Esophagus squamous epithelium (tissue), 5 donors: ENCODE results near the gene KRTDAP. TPM values are rescaled to one million over a fixed set of nuclear protein-coding genes. Genes with fewer than 3 reads are reported as not detected.
"Not testable (repeated sequence)": the region's sequence is repeated elsewhere in the genome, so short reads cannot be mapped to it uniquely, and the experiment has no call there.

Source experiments
- DNase-seq: peaks from one replicate; lab custom pipeline; 2025; lab: John Stamatoyannopoulos, UW
- H3K27ac ChIP-seq, 4 donors: fragments of 200-600 bp; sonication (generic); one replicate each; pipeline ENCODE4 v1.5.1; 2016 to 2019; ENCODE audit warnings: mild to moderate bottlenecking in 1 of 4
- H3K27me3 ChIP-seq, 4 donors: fragments of 200-600 bp; sonication (generic); 1 replicate in 3 of 4; 2 replicates in 1 of 4; pipeline versions ENCODE4 v1.5.1 to v1.6.0; 2017 to 2021; ENCODE audit warnings: antibody characterized with exemption in 1 of 4
- H3K36me3 ChIP-seq, 3 donors: fragments of 200-600 bp; sonication (generic); one replicate each; pipeline ENCODE4 v1.5.1; 2016 to 2019
- H3K4me1 ChIP-seq, 3 donors: fragments of 200-600 bp; sonication (generic); one replicate each; pipeline ENCODE4 v1.5.1; 2017 to 2019
- H3K4me3 ChIP-seq, 4 donors: fragments of 200-600 bp; sonication (generic); 1 replicate in 3 of 4; 2 replicates in 1 of 4; pipeline ENCODE4 v1.5.1; 2016 to 2019; ENCODE audit warnings: mild to moderate bottlenecking in 2 of 4, moderate library complexity in 1 of 4
- H3K9me3 ChIP-seq, 3 donors: fragments of 200-600 bp; sonication (generic); one replicate each; pipeline ENCODE4 v1.5.1; 2016 to 2019
- POLR2A ChIP-seq, 4 donors: fragments of 450-650 bp; IDR thresholded peaks; one replicate each; pipeline ENCODE4 v1.6.1; 2017; ENCODE audit warnings: antibody characterized with exemption in 4 of 4, mild to moderate bottlenecking in 4 of 4, moderate library complexity in 3 of 4
- whole genome bisulfite sequencing, 2 donors: methylation state at CpG; one replicate each; pipeline ENCODE4 v1.1.5; 2018; 5-methylcytosine and 5-hydroxymethylcytosine counted together
- intact Hi-C: fragments of 100-400 bp; cut with DNase I; formaldehyde crosslinking; loops from one replicate; pipeline ENCODE4 v1.15.0; 2022
- total RNA-seq, 4 donors: library from RNA; depleted of rRNA; stranded (reverse); fragments of >200 nt; gene quantifications; one replicate each; pipeline ENCODE4 v1.1.0, GENCODE V29; 2016
- TF ChIP-seq, protein P1 (sequence below), 6 experiments: fragments of 450-650 bp in 4 of 6; fragments of 200-600 bp in 2 of 6; sonication (generic) in 2 of 6; IDR thresholded peaks; one replicate each; pipeline ENCODE4 v1.5.1; 2016 to 2019; ENCODE audit warnings: antibody characterized with exemption in 6 of 6, mild to moderate bottlenecking in 4 of 6, moderate library complexity in 4 of 6
- donor health status: DM: yes; HTN: yes; CAD: no.

The KRTDAP gene
- total RNA-seq, 4 donors from 2014 or later = 4.6 to 656 (median 111) TPM

DNA sequence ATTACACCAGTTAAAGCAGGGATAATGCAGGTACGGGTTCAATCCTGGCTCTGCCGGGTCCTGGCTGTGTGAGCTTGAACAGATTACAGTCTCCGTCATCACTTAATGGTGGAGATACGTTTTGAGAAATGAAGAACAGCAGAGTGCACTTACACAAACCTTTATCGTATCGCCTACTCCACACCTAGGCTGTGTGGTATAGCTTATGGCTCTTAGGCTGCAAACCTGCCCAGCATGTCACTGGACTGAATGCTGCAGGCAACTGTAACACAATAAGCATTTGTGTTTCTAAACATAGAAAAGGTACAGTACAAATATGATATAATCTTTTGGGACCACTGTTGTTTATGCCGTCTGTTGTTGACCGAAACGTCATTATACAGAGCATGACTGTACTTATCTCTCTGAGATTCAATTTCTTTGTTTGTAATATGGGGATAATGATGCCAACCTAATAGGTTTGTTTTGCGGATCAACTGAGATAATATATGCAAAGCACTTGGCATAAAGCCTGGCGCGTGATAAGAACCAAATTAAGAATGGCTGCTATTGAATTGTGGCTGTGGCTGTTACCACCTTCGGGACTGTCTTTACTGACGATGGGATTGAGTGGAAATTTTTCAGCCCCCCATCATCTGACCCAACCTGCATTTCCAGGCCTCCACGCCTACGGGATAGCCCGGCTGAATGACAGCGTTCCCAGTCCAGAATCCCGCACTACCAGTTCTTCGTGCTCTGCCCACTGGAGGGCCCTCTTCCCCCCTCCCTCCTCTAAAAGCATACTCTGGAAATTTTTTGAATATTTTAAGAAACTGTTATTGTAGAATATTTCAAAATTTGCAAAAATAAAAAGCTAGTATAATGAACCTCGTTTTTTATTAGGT lies 11.2 kb downstream of the KRTDAP start:
- intact Hi-C loops = no loop called here
- no peaks in the 10 kb centered on the region for H3K27me3 ChIP-seq
- H3K4me3 ChIP-seq = no peak overlapping the region
- H3K27ac ChIP-seq = peak overlapping the region in 1 of 4 donors; percentile 13
- WGBS, 2 donors = 62 to 64% methylated on average over 21 of the region's 21 CpGs
- H3K36me3 ChIP-seq = no peaks in the 10 kb centered on the region
- no peaks in the 10 kb centered on the region for H3K9me3 ChIP-seq
- no peak for TF ChIP-seq POLR2A (IDR thresholded peaks at IDR 0.05)
- TF ChIP-seq, protein P1, sequence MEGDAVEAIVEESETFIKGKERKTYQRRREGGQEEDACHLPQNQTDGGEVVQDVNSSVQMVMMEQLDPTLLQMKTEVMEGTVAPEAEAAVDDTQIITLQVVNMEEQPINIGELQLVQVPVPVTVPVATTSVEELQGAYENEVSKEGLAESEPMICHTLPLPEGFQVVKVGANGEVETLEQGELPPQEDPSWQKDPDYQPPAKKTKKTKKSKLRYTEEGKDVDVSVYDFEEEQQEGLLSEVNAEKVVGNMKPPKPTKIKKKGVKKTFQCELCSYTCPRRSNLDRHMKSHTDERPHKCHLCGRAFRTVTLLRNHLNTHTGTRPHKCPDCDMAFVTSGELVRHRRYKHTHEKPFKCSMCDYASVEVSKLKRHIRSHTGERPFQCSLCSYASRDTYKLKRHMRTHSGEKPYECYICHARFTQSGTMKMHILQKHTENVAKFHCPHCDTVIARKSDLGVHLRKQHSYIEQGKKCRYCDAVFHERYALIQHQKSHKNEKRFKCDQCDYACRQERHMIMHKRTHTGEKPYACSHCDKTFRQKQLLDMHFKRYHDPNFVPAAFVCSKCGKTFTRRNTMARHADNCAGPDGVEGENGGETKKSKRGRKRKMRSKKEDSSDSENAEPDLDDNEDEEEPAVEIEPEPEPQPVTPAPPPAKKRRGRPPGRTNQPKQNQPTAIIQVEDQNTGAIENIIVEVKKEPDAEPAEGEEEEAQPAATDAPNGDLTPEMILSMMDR (IDR thresholded peaks at IDR 0.05) = peak in 1 of 6 experiments; percentile 8
- DNase-seq = no peak
- peaks cover 0 to 9% (median 0%) of the 10 kb centered on the region in 3 donors for H3K4me1 ChIP-seq

DNA sequence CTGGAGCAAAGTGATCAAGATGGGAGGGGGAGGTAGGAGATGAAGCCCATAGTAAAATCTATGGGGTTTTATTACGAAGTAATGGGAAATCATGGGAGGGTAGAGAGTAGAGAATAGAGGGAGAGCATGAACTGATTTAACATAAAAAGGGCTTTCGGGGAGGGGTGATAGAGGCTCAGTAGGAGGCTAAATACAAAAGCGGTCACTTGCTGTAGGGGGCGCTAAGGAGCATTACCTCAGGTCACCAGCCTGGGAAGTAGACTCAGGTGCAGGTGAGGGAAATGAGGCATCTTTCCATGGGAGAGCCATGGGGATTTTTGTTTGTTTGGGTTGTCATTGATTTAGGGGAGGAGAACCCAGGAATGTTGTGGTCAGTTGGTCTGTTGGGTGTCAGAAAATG lies 14.1 kb downstream of the KRTDAP start:
- H3K4me1 ChIP-seq = peaks cover 0 to 9% (median 0%) of the 10 kb centered on the region in 3 donors
- no peaks in the 10 kb centered on the region for H3K9me3 ChIP-seq
- H3K27me3 ChIP-seq = no peaks in the 10 kb centered on the region
- 53 to 57% methylated on average over 4 of the region's 4 CpGs for WGBS, 2 donors
- intact Hi-C loops = no loop called here
- H3K36me3 ChIP-seq = no peaks in the 10 kb centered on the region
- no peak for DNase-seq
- H3K27ac ChIP-seq = no peak overlapping the region
- H3K4me3 ChIP-seq = no peak overlapping the region
- TF ChIP-seq, protein P1 (IDR thresholded peaks at IDR 0.05) = no peak
- no peak for TF ChIP-seq POLR2A (IDR thresholded peaks at IDR 0.05)

DNA sequence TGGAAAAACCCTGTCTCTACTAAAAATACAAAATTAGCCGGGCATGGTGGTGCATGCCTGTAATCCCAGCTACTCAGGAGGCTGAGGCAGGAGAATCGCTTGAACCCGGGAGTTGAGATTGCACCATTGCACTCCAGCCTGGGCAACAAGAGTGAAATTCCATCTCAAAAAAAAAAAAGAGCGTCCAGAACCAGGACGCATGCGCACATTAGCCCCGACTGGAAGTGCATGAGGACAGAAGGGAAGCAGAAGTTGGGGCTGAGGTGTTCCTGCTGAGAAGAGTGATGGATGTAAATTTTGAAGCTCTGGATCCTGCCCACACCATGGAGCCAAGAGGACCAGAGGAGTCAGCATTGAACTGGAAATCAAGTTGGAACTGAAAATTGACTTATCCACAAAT lies 15.7 kb downstream of the KRTDAP start:
- DNase-seq, H3K4me1 ChIP-seq, H3K36me3 ChIP-seq, intact Hi-C loops, H3K27me3 ChIP-seq, H3K27ac ChIP-seq, H3K4me3 ChIP-seq, H3K9me3 ChIP-seq: not testable (repeated sequence)
- 92 to 96% methylated on average over 7 of the region's 7 CpGs for WGBS, 2 donors

DNA sequence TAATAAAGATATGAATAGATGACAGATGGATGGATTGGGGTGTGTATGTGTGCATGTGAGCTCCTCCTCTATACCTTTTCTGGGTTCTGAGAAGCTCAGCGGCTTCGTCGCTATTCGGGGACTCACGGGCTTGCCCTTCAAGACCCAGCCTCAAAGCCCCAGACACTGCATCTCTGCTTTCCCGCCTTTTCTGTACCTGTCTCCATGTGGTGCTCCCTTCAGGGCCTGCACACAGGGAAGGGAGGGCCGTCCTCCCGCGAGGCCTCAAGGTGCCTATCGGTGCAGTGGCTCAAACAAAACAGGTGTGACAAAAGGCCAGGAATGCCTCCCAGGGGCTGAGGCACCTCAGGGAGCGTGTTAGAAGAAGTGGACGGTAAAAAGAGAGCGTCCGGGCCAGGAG lies 16.2 kb downstream of the KRTDAP start:
- Histone ChIP-seq H3K4me3 (no peak overlapping the region), H3K27ac (no peak overlapping the region), H3K27me3 (peaks cover 0 to under 1% (median 0%) of the 10 kb centered on the region in 4 donors), H3K4me1 (peaks cover 0 to 7% (median 0%) of the 10 kb centered on the region in 3 donors), H3K36me3 (no peaks in the 10 kb centered on the region), H3K9me3 (no peaks in the 10 kb centered on the region)
- no peak for DNase-seq
- intact Hi-C loops = no loop called here
- WGBS, 2 donors = 88 to 94% methylated on average over 11 to 12 of the region's 14 CpGs
- TF ChIP-seq POLR2A (IDR thresholded peaks at IDR 0.05) = no peak
- TF ChIP-seq, protein P1 (IDR thresholded peaks at IDR 0.05) = no peak

DNA sequence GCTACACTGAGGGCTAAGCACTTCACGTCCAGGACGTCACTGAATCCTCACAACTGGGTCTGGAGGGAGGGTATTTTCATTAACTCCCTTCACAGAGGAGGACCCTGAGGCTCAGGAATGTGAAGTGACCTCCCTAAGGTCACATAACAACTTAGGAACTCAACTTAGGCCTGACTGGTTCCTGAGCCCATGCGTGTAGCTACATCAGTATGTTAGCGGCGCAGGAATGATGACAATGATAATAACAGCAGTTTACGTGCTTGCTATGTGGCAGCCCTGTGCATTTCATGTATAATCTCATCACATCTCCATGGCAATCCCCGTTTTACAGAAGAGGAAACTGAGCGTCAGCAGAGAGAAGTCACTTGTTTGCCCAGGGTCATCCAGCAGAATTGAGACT lies 18.3 kb downstream of the KRTDAP start:
- Histone ChIP-seq H3K4me3 (no peak overlapping the region), H3K36me3 (no peaks in the 10 kb centered on the region), H3K27ac (no peak overlapping the region), H3K27me3 (peaks cover 0 to 5% (median 0%) of the 10 kb centered on the region in 4 donors), H3K4me1 (peaks cover 0 to 3% (median 0%) of the 10 kb centered on the region in 3 donors), H3K9me3 (no peaks in the 10 kb centered on the region)
- DNase-seq = no peak
- intact Hi-C loops = no loop called here
- 72 to 93% methylated on average over 6 to 8 of the region's 8 CpGs for WGBS, 2 donors
- TF ChIP-seq, protein P1 (IDR thresholded peaks at IDR 0.05) = no peak
- no peak for TF ChIP-seq POLR2A (IDR thresholded peaks at IDR 0.05)

DNA sequence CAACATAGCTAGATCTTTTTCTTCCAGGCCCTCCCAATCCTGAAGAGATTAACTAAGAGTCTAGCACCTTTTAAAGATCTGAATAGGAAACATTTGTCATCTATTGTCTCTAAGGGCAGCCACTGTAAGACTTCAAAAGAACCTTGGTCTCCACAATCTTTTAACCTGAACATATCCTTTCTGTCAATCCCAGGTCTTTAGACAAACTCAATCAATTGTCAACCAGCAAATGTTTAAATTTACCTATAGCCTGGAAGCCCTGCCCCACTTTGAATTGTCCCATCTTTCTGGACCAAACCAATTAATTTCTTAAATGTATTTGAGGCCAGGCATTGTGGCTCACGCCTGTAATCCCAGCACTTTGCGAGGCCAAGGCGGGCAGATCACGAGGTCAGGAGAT lies 19.2 kb downstream of the KRTDAP start:
- H3K36me3 ChIP-seq, H3K27ac ChIP-seq, H3K9me3 ChIP-seq, intact Hi-C loops, H3K27me3 ChIP-seq, DNase-seq, H3K4me3 ChIP-seq, H3K4me1 ChIP-seq: not testable (repeated sequence)
- 82 to 85% methylated on average over 3 to 4 of the region's 4 CpGs for WGBS, 2 donors
